Liver (tissue), 9 donors: ENCODE measurements around the gene LRRC10. TPM values are rescaled to one million over a fixed set of nuclear protein-coding genes. Genes with fewer than 3 reads are reported as not detected.

ENCODE experiments used
- DNase-seq: peaks from one replicate; pipeline ENCODE4 v3.0.0-alpha.2; 2017; ENCODE audit warnings: low spot score
- H3K27ac ChIP-seq, 2 donors: one replicate each; pipeline ENCODE4 v1.7.0; 2013; ENCODE audit warnings: inconsistent platforms in 2 of 2, low read length in 2 of 2, control low read depth in 1 of 2, low read depth in 1 of 2, mild to moderate bottlenecking in 1 of 2
- H3K27me3 ChIP-seq, 4 donors: one replicate each; pipeline versions ENCODE4 v1.6.1 to v1.7.0; 2013; ENCODE audit warnings: low read length in 3 of 4, inconsistent platforms in 1 of 4, mild to moderate bottlenecking in 1 of 4, moderate library complexity in 1 of 4; ENCODE audit not compliant: control insufficient read depth in 4 of 4, insufficient read depth in 4 of 4
- H3K36me3 ChIP-seq, 4 donors: one replicate each; pipeline versions ENCODE4 v1.6.1 to v1.7.0; 2013; ENCODE audit warnings: low read length in 3 of 4, mild to moderate bottlenecking in 3 of 4, low read depth in 1 of 4, moderate library complexity in 1 of 4; ENCODE audit not compliant: control insufficient read depth in 4 of 4, insufficient read depth in 3 of 4
- H3K4me1 ChIP-seq, 4 donors: one replicate each; pipeline versions ENCODE4 v1.6.1 to v1.7.0; 2013; ENCODE audit warnings: low read length in 3 of 4, mild to moderate bottlenecking in 3 of 4, moderate library complexity in 1 of 4; ENCODE audit not compliant: control insufficient read depth in 4 of 4, insufficient read depth in 4 of 4
- H3K4me3 ChIP-seq, 3 donors: one replicate each; pipeline versions ENCODE4 v1.6.1 to v1.7.0; 2013; ENCODE audit warnings: low read length in 3 of 3, control low read depth in 1 of 3, low read depth in 1 of 3, mild to moderate bottlenecking in 1 of 3
- H3K9ac ChIP-seq, 2 donors: one replicate each; pipeline ENCODE4 v1.7.0; 2013; ENCODE audit warnings: low read length in 2 of 2, mild to moderate bottlenecking in 2 of 2, moderate library complexity in 2 of 2, control low read depth in 1 of 2, low read depth in 1 of 2
- H3K9me3 ChIP-seq, 4 donors: one replicate each; pipeline versions ENCODE4 v1.6.1 to v1.7.0; 2013; ENCODE audit warnings: low read length in 3 of 4; ENCODE audit not compliant: control insufficient read depth in 4 of 4
- EGR1 ChIP-seq, 2 donors: IDR thresholded peaks; 2 replicates each; pipeline ENCODE4 v1.6.1; 2016 to 2018; ENCODE audit warnings: antibody characterized with exemption in 2 of 2, low read depth in 2 of 2
- FOXA1 ChIP-seq: IDR thresholded peaks from 2 replicates; pipeline ENCODE4 v1.6.1; 2016; ENCODE audit warnings: antibody characterized with exemption
- FOXA2 ChIP-seq: IDR thresholded peaks from 2 replicates; pipeline ENCODE4 v1.6.1; 2016; ENCODE audit warnings: antibody characterized with exemption
- GABPA ChIP-seq, 2 donors: IDR thresholded peaks in 1 of 2; conservative IDR thresholded peaks in 1 of 2; 2 replicates each; pipeline ENCODE4 v1.6.1; 2016; ENCODE audit warnings: antibody characterized with exemption in 2 of 2, mild to moderate bottlenecking in 1 of 2, moderate library complexity in 1 of 2
- HNF4A ChIP-seq, 2 donors: conservative IDR thresholded peaks; 2 replicates each; pipeline ENCODE4 v1.6.1; 2016; ENCODE audit warnings: antibody characterized with exemption in 2 of 2, mild to moderate bottlenecking in 2 of 2
- JUND ChIP-seq, 2 donors: IDR thresholded peaks; 2 replicates each; pipeline ENCODE4 v1.6.1; 2016; ENCODE audit warnings: antibody characterized with exemption in 2 of 2
- MAX ChIP-seq: IDR thresholded peaks from 2 replicates; pipeline ENCODE4 v1.6.1; 2016; ENCODE audit warnings: antibody characterized with exemption
- NR2F2 ChIP-seq: IDR thresholded peaks from 2 replicates; pipeline ENCODE4 v1.6.1; 2016; ENCODE audit warnings: antibody characterized with exemption
- RAD21 ChIP-seq, 2 donors: IDR thresholded peaks; 2 replicates each; pipeline ENCODE4 v1.6.1; 2016; ENCODE audit warnings: antibody characterized with exemption in 2 of 2, mild to moderate bottlenecking in 2 of 2
- WGBS: extraction: QIAGEN DNeasy Blood & Tissue Kit; methylation state at CpG from one replicate; pipeline ENCODE4 v1.1.7; 2013; 5-methylcytosine and 5-hydroxymethylcytosine counted together
- polyA plus RNA-seq, 2 donors: library from polyadenylated mRNA; stranded (reverse) in 1 of 2; unstranded in 1 of 2; fragments of 200-250 nt in 1 of 2; fragments of >200 nt in 1 of 2; fragmentation: Nextera tagmentation in 1 of 2; extraction: Ambion mirVana in 1 of 2; gene quantifications; one replicate each; pipeline versions ENCODE4 v1.2.1 to v1.2.3, GENCODE V29; 2013 to 2015
- total RNA-seq, 2 donors: library from RNA; depleted of rRNA; stranded (reverse); fragments of >200 nt; gene quantifications; one replicate each; pipeline ENCODE4 v1.2.3, GENCODE V29; 2014
- TF ChIP-seq, protein P1 (sequence below): fragments of 150-350 bp; IDR thresholded peaks from 2 replicates; pipeline ENCODE4 v1.5.1; 2017; ENCODE audit warnings: improper control_type of control experiment, low read depth, low read length; ENCODE audit not compliant: missing input control
- TF ChIP-seq, protein P2 (sequence below): IDR thresholded peaks from 2 replicates; pipeline ENCODE4 v1.6.1; 2016; ENCODE audit warnings: antibody characterized with exemption, mild to moderate bottlenecking
- TF ChIP-seq, protein P3 (sequence below): IDR thresholded peaks from 2 replicates; pipeline ENCODE4 v1.6.1; 2016; ENCODE audit warnings: antibody characterized with exemption
- donor health status: healthy.
- donor health status: healthy.
- donor health status: healthy.
- donor health status: healthy.
- donor health status: healthy.

Gene LRRC10
- total and polyA plus RNA-seq, 4 donors, result not detected

- WGBS, result 92% methylated on average over 13 of the region's 13 CpGs
- peaks cover 0 to 2% (median 0%) of the 10 kb centered on the region in 4 donors for H3K4me1 ChIP-seq
- peak; percentile 95 for DNase-seq
- no peaks in the 10 kb centered on the region for H3K36me3 ChIP-seq
- no peaks in the 10 kb centered on the region for H3K9me3 ChIP-seq
- no peak overlapping the region for H3K27ac ChIP-seq
- no peaks in the 10 kb centered on the region for H3K27me3 ChIP-seq
- TF ChIP-seq, protein P1, sequence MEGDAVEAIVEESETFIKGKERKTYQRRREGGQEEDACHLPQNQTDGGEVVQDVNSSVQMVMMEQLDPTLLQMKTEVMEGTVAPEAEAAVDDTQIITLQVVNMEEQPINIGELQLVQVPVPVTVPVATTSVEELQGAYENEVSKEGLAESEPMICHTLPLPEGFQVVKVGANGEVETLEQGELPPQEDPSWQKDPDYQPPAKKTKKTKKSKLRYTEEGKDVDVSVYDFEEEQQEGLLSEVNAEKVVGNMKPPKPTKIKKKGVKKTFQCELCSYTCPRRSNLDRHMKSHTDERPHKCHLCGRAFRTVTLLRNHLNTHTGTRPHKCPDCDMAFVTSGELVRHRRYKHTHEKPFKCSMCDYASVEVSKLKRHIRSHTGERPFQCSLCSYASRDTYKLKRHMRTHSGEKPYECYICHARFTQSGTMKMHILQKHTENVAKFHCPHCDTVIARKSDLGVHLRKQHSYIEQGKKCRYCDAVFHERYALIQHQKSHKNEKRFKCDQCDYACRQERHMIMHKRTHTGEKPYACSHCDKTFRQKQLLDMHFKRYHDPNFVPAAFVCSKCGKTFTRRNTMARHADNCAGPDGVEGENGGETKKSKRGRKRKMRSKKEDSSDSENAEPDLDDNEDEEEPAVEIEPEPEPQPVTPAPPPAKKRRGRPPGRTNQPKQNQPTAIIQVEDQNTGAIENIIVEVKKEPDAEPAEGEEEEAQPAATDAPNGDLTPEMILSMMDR, result no peak
- TF ChIP-seq FOXA2, result no peak
- TF ChIP-seq, protein P2, sequence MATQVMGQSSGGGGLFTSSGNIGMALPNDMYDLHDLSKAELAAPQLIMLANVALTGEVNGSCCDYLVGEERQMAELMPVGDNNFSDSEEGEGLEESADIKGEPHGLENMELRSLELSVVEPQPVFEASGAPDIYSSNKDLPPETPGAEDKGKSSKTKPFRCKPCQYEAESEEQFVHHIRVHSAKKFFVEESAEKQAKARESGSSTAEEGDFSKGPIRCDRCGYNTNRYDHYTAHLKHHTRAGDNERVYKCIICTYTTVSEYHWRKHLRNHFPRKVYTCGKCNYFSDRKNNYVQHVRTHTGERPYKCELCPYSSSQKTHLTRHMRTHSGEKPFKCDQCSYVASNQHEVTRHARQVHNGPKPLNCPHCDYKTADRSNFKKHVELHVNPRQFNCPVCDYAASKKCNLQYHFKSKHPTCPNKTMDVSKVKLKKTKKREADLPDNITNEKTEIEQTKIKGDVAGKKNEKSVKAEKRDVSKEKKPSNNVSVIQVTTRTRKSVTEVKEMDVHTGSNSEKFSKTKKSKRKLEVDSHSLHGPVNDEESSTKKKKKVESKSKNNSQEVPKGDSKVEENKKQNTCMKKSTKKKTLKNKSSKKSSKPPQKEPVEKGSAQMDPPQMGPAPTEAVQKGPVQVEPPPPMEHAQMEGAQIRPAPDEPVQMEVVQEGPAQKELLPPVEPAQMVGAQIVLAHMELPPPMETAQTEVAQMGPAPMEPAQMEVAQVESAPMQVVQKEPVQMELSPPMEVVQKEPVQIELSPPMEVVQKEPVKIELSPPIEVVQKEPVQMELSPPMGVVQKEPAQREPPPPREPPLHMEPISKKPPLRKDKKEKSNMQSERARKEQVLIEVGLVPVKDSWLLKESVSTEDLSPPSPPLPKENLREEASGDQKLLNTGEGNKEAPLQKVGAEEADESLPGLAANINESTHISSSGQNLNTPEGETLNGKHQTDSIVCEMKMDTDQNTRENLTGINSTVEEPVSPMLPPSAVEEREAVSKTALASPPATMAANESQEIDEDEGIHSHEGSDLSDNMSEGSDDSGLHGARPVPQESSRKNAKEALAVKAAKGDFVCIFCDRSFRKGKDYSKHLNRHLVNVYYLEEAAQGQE, result no peak
- TF ChIP-seq NR2F2, result no peak
- TF ChIP-seq RAD21 (IDR thresholded peaks at IDR 0.05), result no peak
- TF ChIP-seq EGR1 (IDR thresholded peaks at IDR 0.05; ENCODE audit: low read depth in 2 of 2), result no peak
- TF ChIP-seq HNF4A (conservative IDR thresholded peaks at IDR 0.05), result no peak
- no peak for TF ChIP-seq JUND (IDR thresholded peaks at IDR 0.05)
- TF ChIP-seq, protein P3, sequence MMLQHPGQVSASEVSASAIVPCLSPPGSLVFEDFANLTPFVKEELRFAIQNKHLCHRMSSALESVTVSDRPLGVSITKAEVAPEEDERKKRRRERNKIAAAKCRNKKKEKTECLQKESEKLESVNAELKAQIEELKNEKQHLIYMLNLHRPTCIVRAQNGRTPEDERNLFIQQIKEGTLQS, result no peak
- no peak for TF ChIP-seq GABPA (IDR thresholded peaks at IDR 0.05 in 1 of 2, conservative IDR thresholded peaks at IDR 0.05 in 1 of 2)
- TF ChIP-seq FOXA1, result no peak
- H3K9ac ChIP-seq, result no peak overlapping the region
- H3K4me3 ChIP-seq, result no peak overlapping the region
Observed at GRCh38 chr12:69623970-69624369, 13.3 kb upstream of the LRRC10 start.

GRCh38 chr12:69621551-69621950 is 10.8 kb upstream of the LRRC10 start:
- Histone ChIP-seq H3K9me3 (no peaks in the 10 kb centered on the region), H3K36me3 (no peaks in the 10 kb centered on the region), H3K4me3 (no peak overlapping the region), H3K27me3 (no peaks in the 10 kb centered on the region), H3K4me1 (peaks cover 0 to 2% (median 0%) of the 10 kb centered on the region in 4 donors), H3K27ac (no peak overlapping the region), H3K9ac (no peak overlapping the region)
- 85% methylated on average over 2 of the region's 2 CpGs for WGBS
- no peak for TF ChIP-seq MAX
- no peak for TF ChIP-seq FOXA2
- no peak for TF ChIP-seq FOXA1
- TF ChIP-seq, protein P3, result no peak
- DNase-seq, result no peak
